Endothelial cell of umbilical vein (primary cell): Measurements from ENCODE around the gene GAN. TPM values are rescaled to one million over a fixed set of nuclear protein-coding genes. Genes with fewer than 3 reads are reported as not detected.

Experiments used
- BruUV-seq: library from RNA; stranded (reverse); fragments of 400-500 nt; replicated peaks from 2 replicates; lab custom pipeline; 2021; lab: Mats Ljungman, UMichigan
- CTCF ChIA-PET: fragments of 300-600, 350-600 bp; sonication (Branson Sonifier 250); formaldehyde crosslinking; loops from one replicate; lab custom pipeline; 2021; ENCODE audit warnings: antibody characterized with exemption, inconsistent platforms; lab: Charles Lee
- POLR2A ChIA-PET: fragments of 300-600, 350-600 bp; sonication (Branson Sonifier 250); formaldehyde crosslinking; loops from one replicate; lab custom pipeline; 2021; ENCODE audit warnings: antibody characterized with exemption, inconsistent platforms; lab: Charles Lee
- DNase-seq: peaks from one replicate; pipeline ENCODE4 v3.0.0-alpha.2; 2011; ENCODE audit warnings: low read depth, low spot score
- FAIRE-seq: peaks from 2 replicates; lab custom pipeline; 2011; peaks lifted over from hg19 to GRCh38; lab: Jason Lieb, UNC
- H2AFZ ChIP-seq: 2 replicates; pipeline ENCODE4 v1.6.0; 2012; ENCODE audit warnings: low read depth, low read length, control low read depth, inconsistent platforms
- H3K27ac ChIP-seq: 2 replicates; pipeline ENCODE4 v1.5.1; 2011; ENCODE audit warnings: low read depth, mild to moderate bottlenecking, control low read depth, low read length, moderate library complexity; ENCODE audit not compliant: insufficient read depth
- H3K27me3 ChIP-seq, 2 experiments: 2 replicates each; pipeline versions ENCODE4 v1.6.0 to v1.6.1; 2011; ENCODE audit warnings: low read length in 2 of 2, mixed read lengths in 1 of 2; ENCODE audit not compliant: control insufficient read depth in 2 of 2, insufficient read depth in 2 of 2
- H3K36me3 ChIP-seq, 2 experiments: 2 replicates in 1 of 2; 3 replicates in 1 of 2; pipeline ENCODE4 v1.5.1; 2011; ENCODE audit warnings: low read length in 2 of 2, mild to moderate bottlenecking in 1 of 2, moderate library complexity in 1 of 2; ENCODE audit not compliant: control insufficient read depth in 2 of 2, insufficient read depth in 2 of 2; ENCODE audit errors: extremely low read depth in 1 of 2
- H3K4me1 ChIP-seq: 3 replicates; pipeline ENCODE4 v1.5.1; 2011; ENCODE audit warnings: mild to moderate bottlenecking, low read length; ENCODE audit not compliant: control insufficient read depth, insufficient read depth; ENCODE audit errors: extremely low read depth
- H3K4me2 ChIP-seq: 2 replicates; pipeline ENCODE4 v1.6.1; 2011; ENCODE audit warnings: low read length, control low read depth, mixed read lengths; ENCODE audit not compliant: insufficient read depth
- H3K4me3 ChIP-seq, 3 experiments: fragments of 200-600 bp in 1 of 3; sonication (generic), shearing (Covaris generic) in 1 of 3; replicated peaks in 1 of 3; 2 replicates each; pipeline ENCODE4 v1.5.1; 2011 to 2016; ENCODE audit warnings: control low read depth in 3 of 3, low read length in 3 of 3, mild to moderate bottlenecking in 2 of 3, inconsistent platforms in 1 of 3, low read depth in 1 of 3, moderate library complexity in 1 of 3; ENCODE audit not compliant: insufficient read depth in 1 of 3
- H3K79me2 ChIP-seq: 2 replicates; pipeline ENCODE4 v1.6.0; 2012; ENCODE audit warnings: low read length, inconsistent platforms; ENCODE audit not compliant: control insufficient read depth, insufficient read depth
- H3K9ac ChIP-seq: replicated peaks from 2 replicates; pipeline ENCODE3; 2011; ENCODE audit warnings: low read length, control low read depth; ENCODE audit not compliant: insufficient read depth; ENCODE audit errors: extremely low read depth
- H3K9me1 ChIP-seq: replicated peaks from 3 replicates; pipeline ENCODE4 v1.6.0; 2011; ENCODE audit warnings: mild to moderate bottlenecking, low read length; ENCODE audit not compliant: control insufficient read depth, insufficient read depth; ENCODE audit errors: extremely low read depth
- H3K9me3 ChIP-seq: replicated peaks from 2 replicates; pipeline ENCODE4 v1.5.1; 2012; ENCODE audit warnings: low read length, inconsistent platforms; ENCODE audit not compliant: control insufficient read depth, insufficient read depth
- H4K20me1 ChIP-seq: replicated peaks from 2 replicates; pipeline ENCODE3; 2011; ENCODE audit warnings: mild to moderate bottlenecking, low read length; ENCODE audit not compliant: control insufficient read depth, insufficient read depth; ENCODE audit errors: extremely low read depth
- CTCF ChIP-seq, 2 donors: IDR thresholded peaks; 1 replicate in 1 of 2; 2 replicates in 1 of 2; pipeline ENCODE4 v1.5.1; 2011; ENCODE audit warnings: low read length in 2 of 2, mild to moderate bottlenecking in 2 of 2, moderate library complexity in 2 of 2, control low read depth in 1 of 2, inconsistent platforms in 1 of 2, low read depth in 1 of 2; ENCODE audit not compliant: insufficient read depth in 1 of 2; ENCODE audit errors: extremely low read depth in 1 of 2
- EZH2 ChIP-seq: IDR thresholded peaks from 2 replicates; pipeline ENCODE4 v1.6.1; 2012; ENCODE audit warnings: borderline replicate concordance, low read depth, mild to moderate bottlenecking, moderate library complexity, low read length, inconsistent platforms; ENCODE audit not compliant: severe bottlenecking
- FOS ChIP-seq: IDR thresholded peaks from 2 replicates; pipeline ENCODE4 v1.6.1; 2011; ENCODE audit warnings: mild to moderate bottlenecking, low read length, moderate library complexity, borderline replicate concordance; ENCODE audit not compliant: insufficient read depth
- GATA2 ChIP-seq: IDR thresholded peaks from 2 replicates; pipeline ENCODE4 v1.7.0; 2011; ENCODE audit warnings: low read depth, mild to moderate bottlenecking, moderate library complexity, mixed read lengths, low read length; ENCODE audit not compliant: insufficient read length, insufficient read depth
- JUN ChIP-seq: IDR thresholded peaks from 2 replicates; pipeline ENCODE4 v1.6.1; 2011; ENCODE audit warnings: borderline replicate concordance, low read depth; ENCODE audit not compliant: insufficient read length, insufficient read depth
- MAX ChIP-seq: IDR thresholded peaks from 2 replicates; pipeline ENCODE4 v1.6.1; 2011; ENCODE audit not compliant: insufficient read depth, insufficient read length
- MYC ChIP-seq: IDR thresholded peaks from one replicate; pipeline ENCODE4 v1.6.1; 2011; ENCODE audit warnings: mild to moderate bottlenecking, low read depth, low read length
- POLR2A ChIP-seq: IDR thresholded peaks from 2 replicates; pipeline ENCODE4 v1.6.1; 2012; ENCODE audit warnings: low read depth, mild to moderate bottlenecking, control low read depth, low read length
- POLR2AphosphoS5 ChIP-seq: IDR thresholded peaks from 2 replicates; pipeline ENCODE4 v1.6.1; 2012; ENCODE audit warnings: low read depth, mild to moderate bottlenecking, control low read depth, low read length, moderate library complexity; ENCODE audit not compliant: insufficient read depth
- dilution Hi-C: fragments of 300-500 bp; cut with MboI; formaldehyde crosslinking; loops from one replicate; pipeline ENCODE4 v1.15.0; 2019; ENCODE audit warnings: low sequenced_read_pairs; ENCODE audit not compliant: extremely low pct_ligation_motif_present
- intact Hi-C: fragments of 100-400 bp; cut with micrococcal nuclease; formaldehyde crosslinking; loops from one replicate; pipeline ENCODE4 v1.10.0; 2022
- polyA plus RNA-seq, 4 experiments: library from polyadenylated mRNA; depleted of rRNA in 3 of 4; stranded (reverse) in 3 of 4; unstranded in 1 of 4; fragments of >200 nt; gene quantifications; 2 replicates each; pipeline versions ENCODE4 v1.2.1 to v1.2.3, GENCODE V29; 2011 to 2012; ENCODE audit warnings: missing spikeins in 1 of 4
- total RNA-seq: library from RNA; stranded (reverse); gene quantifications from 2 replicates; pipeline ENCODE4 v1.2.3, GENCODE V29; 2021

The GAN gene
- total and polyA plus RNA-seq, 2 donors (not counting 3 experiments of a cell fraction or from before 2014, with no cell fraction given) = 1.8 to 11.1 TPM

- Histone ChIP-seq H3K36me3 (no peaks in the 10 kb centered on the region), H3K27ac (no peak overlapping the region), H3K27me3 (no peaks in the 10 kb centered on the region), H3K4me2 (no peak overlapping the region), H3K4me1 (no peaks in the 10 kb centered on the region), H4K20me1 (peaks cover 8% of the 10 kb centered on the region), H3K9me3 (no peaks in the 10 kb centered on the region), H3K79me2 (peaks cover 39% of the 10 kb centered on the region), H3K9ac (no peak overlapping the region), H3K4me3 (no peak overlapping the region), H3K9me1 (no peaks in the 10 kb centered on the region), H2AFZ (no peak overlapping the region)
- DNase-seq = no peak
- no peak for TF ChIP-seq POLR2A
- TF ChIP-seq POLR2AphosphoS5 = no peak
- TF ChIP-seq CTCF (IDR thresholded peaks at IDR 0.05; ENCODE audit: extremely low read depth in 1 of 2, insufficient read depth in 1 of 2, low read depth in 1 of 2, low read length in 2 of 2) = no peak
- no peak for FAIRE-seq
- intact Hi-C loops (no loop called here), dilution Hi-C loops (no loop called here)
- POLR2A ChIA-PET = no interaction called here
- BruUV-seq = no TSS peak
- CTCF ChIA-PET = no interaction called here
These were observed 12.2 kb downstream of the GAN start for GRCh38 chr16:81327011-81327410.

- no peak for TF ChIP-seq GATA2
- no peak for TF ChIP-seq FOS
- TF ChIP-seq MYC = no peak
- no peak for TF ChIP-seq MAX
- no peak for TF ChIP-seq EZH2
- no peak for TF ChIP-seq JUN
- TF ChIP-seq CTCF (IDR thresholded peaks at IDR 0.05; ENCODE audit: extremely low read depth in 1 of 2, insufficient read depth in 1 of 2, low read depth in 1 of 2, low read length in 2 of 2) = no peak
- TF ChIP-seq POLR2AphosphoS5 = no peak
- no peak for TF ChIP-seq POLR2A
- CTCF ChIA-PET = no interaction called here
- Histone ChIP-seq H3K79me2 (peaks cover 38% of the 10 kb centered on the region), H3K9me3 (no peaks in the 10 kb centered on the region), H3K9me1 (no peaks in the 10 kb centered on the region), H3K27me3 (no peaks in the 10 kb centered on the region), H3K4me3 (no peak overlapping the region), H2AFZ (no peak overlapping the region), H3K27ac (no peak overlapping the region), H4K20me1 (peaks cover 8% of the 10 kb centered on the region), H3K4me2 (no peak overlapping the region), H3K9ac (no peak overlapping the region), H3K4me1 (no peaks in the 10 kb centered on the region), H3K36me3 (no peaks in the 10 kb centered on the region)
- dilution Hi-C loops (no loop called here), intact Hi-C loops (no loop called here)
- BruUV-seq = no TSS peak
- POLR2A ChIA-PET = no interaction called here
- DNase-seq (no peak), FAIRE-seq (no peak)
These were observed 12.9 kb downstream of the GAN start for GRCh38 chr16:81327447-81328196.
